Neural cell (in vitro differentiated cells): ENCODE results near the gene GPR18. TPM values are rescaled to one million over a fixed set of nuclear protein-coding genes. Genes with fewer than 3 reads are reported as not detected.

ENCODE experiments used
- H2AFZ ChIP-seq: fragments of 200-600, 300-800 bp; sonication (generic), shearing (Covaris generic); 2 replicates; pipeline ENCODE4 v1.6.0; 2014; ENCODE audit warnings: low read depth, mild to moderate bottlenecking, antibody characterized with exemption, low read length, moderate library complexity
- H3F3A ChIP-seq: fragments of 200-600 bp; shearing (Covaris generic); 2 replicates; pipeline ENCODE4 v1.6.1; 2016; ENCODE audit warnings: mild to moderate bottlenecking, moderate library complexity, mixed read lengths, antibody characterized with exemption, low read length; ENCODE audit not compliant: insufficient read depth, poor library complexity, severe bottlenecking
- H3K27ac ChIP-seq: fragments of 200-600, 300-800 bp; sonication (generic), shearing (Covaris generic); 2 replicates; pipeline ENCODE4 v1.5.1; 2014; ENCODE audit warnings: mild to moderate bottlenecking, low read length, moderate library complexity
- H3K27me3 ChIP-seq: fragments of 300-800, 200-600 bp; sonication (generic), shearing (Covaris generic); 2 replicates; pipeline ENCODE4 v1.6.0; 2014; ENCODE audit warnings: mild to moderate bottlenecking, low read depth, low read length, moderate library complexity; ENCODE audit not compliant: insufficient read depth
- H3K36me3 ChIP-seq: fragments of 300-800, 200-600 bp; sonication (generic), shearing (Covaris generic); 2 replicates; pipeline ENCODE4 v1.5.1; 2014; ENCODE audit warnings: mild to moderate bottlenecking, antibody characterized with exemption, low read length, moderate library complexity; ENCODE audit not compliant: insufficient read depth
- H3K4me2 ChIP-seq: fragments of 300-800, 200-600 bp; sonication (generic), shearing (Covaris generic); 2 replicates; pipeline ENCODE4 v1.6.0; 2014; ENCODE audit warnings: mild to moderate bottlenecking, low read length
- H3K4me3 ChIP-seq: fragments of 300-800, 200-600 bp; sonication (generic), shearing (Covaris generic); 2 replicates; pipeline ENCODE4 v1.5.1; 2014; ENCODE audit warnings: mild to moderate bottlenecking, low read length, moderate library complexity
- H3K79me2 ChIP-seq: fragments of 200-600 bp; shearing (Covaris generic); replicated peaks from 2 replicates; pipeline ENCODE4 v1.6.0; 2014; ENCODE audit warnings: mild to moderate bottlenecking, low read length, moderate library complexity; ENCODE audit not compliant: insufficient read depth
- H3K9ac ChIP-seq: fragments of 300-800, 200-600 bp; sonication (generic), shearing (Covaris generic); 2 replicates; pipeline ENCODE4 v1.6.1; 2016; ENCODE audit warnings: mild to moderate bottlenecking, low read length, mixed read lengths
- H3K9me2 ChIP-seq: fragments of 200-600 bp; shearing (Covaris generic); 2 replicates; pipeline ENCODE4 v1.6.1; 2016; ENCODE audit warnings: mild to moderate bottlenecking, low read length, mixed read lengths; ENCODE audit not compliant: insufficient read depth
- H3K9me3 ChIP-seq: fragments of 200-600, 300-800 bp; sonication (generic), shearing (Covaris generic); 2 replicates; pipeline ENCODE4 v1.6.1; 2016; ENCODE audit warnings: mild to moderate bottlenecking, mixed run types, low read length, moderate library complexity, mixed read lengths
- H4K20me1 ChIP-seq: fragments of 200-600 bp; shearing (Covaris generic); 2 replicates; pipeline ENCODE4 v1.6.1; 2016; ENCODE audit warnings: mild to moderate bottlenecking, mixed run types; ENCODE audit not compliant: insufficient read depth
- EP300 ChIP-seq: fragments of 450-650 bp; conservative IDR thresholded peaks from 2 replicates; pipeline ENCODE4 v1.6.1; 2014; ENCODE audit warnings: antibody characterized with exemption, mild to moderate bottlenecking, moderate library complexity; ENCODE audit not compliant: poor library complexity, severe bottlenecking
- EZH2 ChIP-seq: fragments of 200-600, 300-800 bp; shearing (Covaris generic), sonication (generic); IDR thresholded peaks from 2 replicates; pipeline ENCODE4 v1.6.1; 2014; ENCODE audit warnings: antibody characterized with exemption, low read length, borderline replicate concordance, mild to moderate bottlenecking; ENCODE audit not compliant: insufficient read depth, poor library complexity, severe bottlenecking
- MXI1 ChIP-seq: fragments of 450-650 bp; conservative IDR thresholded peaks from 2 replicates; pipeline ENCODE4 v1.6.1; 2014; ENCODE audit warnings: antibody characterized with exemption, mild to moderate bottlenecking; ENCODE audit not compliant: poor library complexity, severe bottlenecking
- POLR2AphosphoS5 ChIP-seq: IDR thresholded peaks from 2 replicates; pipeline ENCODE4 v1.6.1; 2012
- RAD21 ChIP-seq: fragments of 450-650 bp; conservative IDR thresholded peaks from 2 replicates; pipeline ENCODE4 v1.6.1; 2014; ENCODE audit warnings: antibody characterized with exemption, mild to moderate bottlenecking, moderate library complexity
- SMC3 ChIP-seq: fragments of 450-650 bp; conservative IDR thresholded peaks from 2 replicates; pipeline ENCODE4 v1.6.1; 2014; ENCODE audit warnings: antibody characterized with exemption, mild to moderate bottlenecking, moderate library complexity; ENCODE audit not compliant: poor library complexity
- TAF1 ChIP-seq: IDR thresholded peaks from 2 replicates; pipeline ENCODE4 v1.6.1; 2012; ENCODE audit warnings: low read depth
- polyA plus RNA-seq: library from polyadenylated mRNA; depleted of rRNA; stranded (reverse); fragments of >200 nt; gene quantifications from 2 replicates; pipeline ENCODE4 v1.2.3, GENCODE V29; 2014
- TF ChIP-seq, protein P1 (sequence below): IDR thresholded peaks from 2 replicates; pipeline ENCODE4 v1.6.1; 2012; ENCODE audit warnings: borderline replicate concordance
- TF ChIP-seq, protein P2 (sequence below): fragments of 450-650 bp; IDR thresholded peaks from 2 replicates; pipeline ENCODE4 v1.5.1; 2014; ENCODE audit warnings: antibody characterized with exemption, mild to moderate bottlenecking, moderate library complexity; ENCODE audit not compliant: poor library complexity, severe bottlenecking

The GPR18 gene
- polyA plus RNA-seq, 1 donor from 2014 or later, result not detected

DNA sequence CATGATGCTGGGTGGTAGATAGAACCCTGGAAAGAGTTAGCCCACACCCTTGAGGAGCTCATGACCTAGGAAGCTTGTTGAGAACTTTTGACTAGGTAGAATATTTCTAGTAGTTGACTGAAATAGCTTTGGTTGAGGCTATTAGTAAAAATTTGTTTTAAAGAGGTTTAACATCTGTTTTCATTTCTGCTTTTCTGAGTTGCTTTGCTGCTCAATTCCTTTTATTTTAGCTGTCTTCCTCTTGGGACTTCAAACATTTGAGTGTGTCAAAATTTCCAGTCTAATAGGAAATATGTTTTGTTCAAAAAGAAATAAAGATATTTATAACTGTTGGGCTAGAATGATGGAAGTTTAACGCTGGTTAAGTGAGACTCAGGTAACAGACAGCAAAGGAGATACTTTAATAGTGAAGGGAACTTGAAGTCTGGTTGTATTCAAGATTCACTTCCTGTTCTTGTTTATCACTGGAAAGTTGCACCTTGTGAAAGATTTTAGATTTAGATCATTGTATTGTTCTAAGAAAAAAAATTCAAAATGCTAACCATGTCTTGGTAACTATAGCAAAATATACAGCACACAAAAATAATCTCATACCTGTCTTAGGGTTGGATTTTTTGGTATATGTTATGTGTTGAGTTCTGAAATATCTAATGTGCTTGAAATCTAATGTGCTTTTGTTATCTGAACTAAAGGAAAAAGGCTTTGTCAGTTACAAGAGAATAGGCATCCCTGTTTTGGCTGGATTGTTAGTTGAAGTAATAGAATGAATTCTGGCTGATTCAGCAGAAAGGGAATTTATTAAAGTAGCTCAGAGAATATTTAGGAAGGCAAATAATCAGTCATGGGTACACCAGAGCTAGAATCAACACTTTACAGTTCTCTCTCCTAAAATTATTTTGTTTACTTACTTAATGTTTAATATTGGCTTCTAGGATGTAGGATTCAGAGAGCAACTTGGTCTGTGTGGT is 24.4 kb upstream of the GPR18 start:
- no peak overlapping the region for H3K4me3 ChIP-seq
- H3K36me3 ChIP-seq, result no peaks in the 10 kb centered on the region
- no peak overlapping the region for H2AFZ ChIP-seq
- H3K9me3 ChIP-seq, result no peaks in the 10 kb centered on the region
- no peak overlapping the region for H3K4me2 ChIP-seq
- no peaks in the 10 kb centered on the region for H3K9me2 ChIP-seq
- H4K20me1 ChIP-seq, result no peaks in the 10 kb centered on the region
- TF ChIP-seq, protein P1, sequence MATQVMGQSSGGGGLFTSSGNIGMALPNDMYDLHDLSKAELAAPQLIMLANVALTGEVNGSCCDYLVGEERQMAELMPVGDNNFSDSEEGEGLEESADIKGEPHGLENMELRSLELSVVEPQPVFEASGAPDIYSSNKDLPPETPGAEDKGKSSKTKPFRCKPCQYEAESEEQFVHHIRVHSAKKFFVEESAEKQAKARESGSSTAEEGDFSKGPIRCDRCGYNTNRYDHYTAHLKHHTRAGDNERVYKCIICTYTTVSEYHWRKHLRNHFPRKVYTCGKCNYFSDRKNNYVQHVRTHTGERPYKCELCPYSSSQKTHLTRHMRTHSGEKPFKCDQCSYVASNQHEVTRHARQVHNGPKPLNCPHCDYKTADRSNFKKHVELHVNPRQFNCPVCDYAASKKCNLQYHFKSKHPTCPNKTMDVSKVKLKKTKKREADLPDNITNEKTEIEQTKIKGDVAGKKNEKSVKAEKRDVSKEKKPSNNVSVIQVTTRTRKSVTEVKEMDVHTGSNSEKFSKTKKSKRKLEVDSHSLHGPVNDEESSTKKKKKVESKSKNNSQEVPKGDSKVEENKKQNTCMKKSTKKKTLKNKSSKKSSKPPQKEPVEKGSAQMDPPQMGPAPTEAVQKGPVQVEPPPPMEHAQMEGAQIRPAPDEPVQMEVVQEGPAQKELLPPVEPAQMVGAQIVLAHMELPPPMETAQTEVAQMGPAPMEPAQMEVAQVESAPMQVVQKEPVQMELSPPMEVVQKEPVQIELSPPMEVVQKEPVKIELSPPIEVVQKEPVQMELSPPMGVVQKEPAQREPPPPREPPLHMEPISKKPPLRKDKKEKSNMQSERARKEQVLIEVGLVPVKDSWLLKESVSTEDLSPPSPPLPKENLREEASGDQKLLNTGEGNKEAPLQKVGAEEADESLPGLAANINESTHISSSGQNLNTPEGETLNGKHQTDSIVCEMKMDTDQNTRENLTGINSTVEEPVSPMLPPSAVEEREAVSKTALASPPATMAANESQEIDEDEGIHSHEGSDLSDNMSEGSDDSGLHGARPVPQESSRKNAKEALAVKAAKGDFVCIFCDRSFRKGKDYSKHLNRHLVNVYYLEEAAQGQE, result no peak
- TF ChIP-seq TAF1, result no peak
- no peak for TF ChIP-seq EZH2
- TF ChIP-seq, protein P2, sequence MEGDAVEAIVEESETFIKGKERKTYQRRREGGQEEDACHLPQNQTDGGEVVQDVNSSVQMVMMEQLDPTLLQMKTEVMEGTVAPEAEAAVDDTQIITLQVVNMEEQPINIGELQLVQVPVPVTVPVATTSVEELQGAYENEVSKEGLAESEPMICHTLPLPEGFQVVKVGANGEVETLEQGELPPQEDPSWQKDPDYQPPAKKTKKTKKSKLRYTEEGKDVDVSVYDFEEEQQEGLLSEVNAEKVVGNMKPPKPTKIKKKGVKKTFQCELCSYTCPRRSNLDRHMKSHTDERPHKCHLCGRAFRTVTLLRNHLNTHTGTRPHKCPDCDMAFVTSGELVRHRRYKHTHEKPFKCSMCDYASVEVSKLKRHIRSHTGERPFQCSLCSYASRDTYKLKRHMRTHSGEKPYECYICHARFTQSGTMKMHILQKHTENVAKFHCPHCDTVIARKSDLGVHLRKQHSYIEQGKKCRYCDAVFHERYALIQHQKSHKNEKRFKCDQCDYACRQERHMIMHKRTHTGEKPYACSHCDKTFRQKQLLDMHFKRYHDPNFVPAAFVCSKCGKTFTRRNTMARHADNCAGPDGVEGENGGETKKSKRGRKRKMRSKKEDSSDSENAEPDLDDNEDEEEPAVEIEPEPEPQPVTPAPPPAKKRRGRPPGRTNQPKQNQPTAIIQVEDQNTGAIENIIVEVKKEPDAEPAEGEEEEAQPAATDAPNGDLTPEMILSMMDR, result no peak
- no peak for TF ChIP-seq EP300
- no peak for TF ChIP-seq RAD21
- no peak for TF ChIP-seq SMC3
- TF ChIP-seq POLR2AphosphoS5, result no peak
- no peak for TF ChIP-seq MXI1
- no peaks in the 10 kb centered on the region for H3K79me2 ChIP-seq
- H3K9ac ChIP-seq, result no peak overlapping the region
- no peak overlapping the region for H3K27ac ChIP-seq
- no peaks in the 10 kb centered on the region for H3F3A ChIP-seq
- H3K27me3 ChIP-seq, result no peaks in the 10 kb centered on the region

DNA sequence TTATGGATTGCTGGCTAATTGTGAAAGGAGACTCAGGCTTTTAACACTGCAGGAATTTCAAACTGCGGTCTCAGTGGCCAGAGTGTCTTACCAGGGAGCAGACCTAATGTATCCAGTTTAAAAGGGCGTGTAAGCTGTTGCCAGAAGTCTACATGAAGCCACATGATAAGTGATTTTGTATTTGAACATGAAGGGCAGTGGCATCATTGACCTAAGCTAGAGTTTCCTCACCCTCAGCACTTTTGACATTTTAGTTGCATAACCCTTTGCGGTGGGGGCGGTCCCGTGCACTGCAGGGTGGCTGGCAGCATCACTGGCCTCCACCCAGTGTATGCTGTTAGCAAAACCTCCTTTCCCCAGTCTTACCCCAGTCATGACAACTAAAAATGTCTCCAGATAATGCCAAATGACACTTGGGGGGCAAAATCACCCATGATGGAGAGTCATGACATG is 23.7 kb upstream of the GPR18 start:
- Histone ChIP-seq H3K9me2 (no peaks in the 10 kb centered on the region), H3F3A (no peaks in the 10 kb centered on the region), H2AFZ (no peak overlapping the region), H3K9ac (no peak overlapping the region), H3K79me2 (no peaks in the 10 kb centered on the region), H3K27ac (no peak overlapping the region), H3K4me2 (no peak overlapping the region), H3K36me3 (no peaks in the 10 kb centered on the region), H4K20me1 (no peaks in the 10 kb centered on the region), H3K27me3 (no peaks in the 10 kb centered on the region), H3K9me3 (no peaks in the 10 kb centered on the region), H3K4me3 (no peak overlapping the region)
- TF ChIP-seq, protein P2, result no peak
- TF ChIP-seq MXI1, result no peak
- TF ChIP-seq EP300, result no peak
- no peak for TF ChIP-seq EZH2
- no peak for TF ChIP-seq RAD21
- no peak for TF ChIP-seq SMC3
